HG02973 (cell line): ENCODE measurements around the gene ECEL1.
"Not testable (repeated sequence)": the region's sequence is repeated elsewhere in the genome, so short reads cannot be mapped to it uniquely, and the experiment has no call there.

Source experiments
- ATAC-seq: cut with Tn5 transposase; IDR thresholded peaks from one replicate; pipeline ENCODE4 v1.9.1; 2021; ENCODE audit warnings: moderate library complexity; ENCODE audit not compliant: unreplicated experiment

ECEL1 gene, protein sequence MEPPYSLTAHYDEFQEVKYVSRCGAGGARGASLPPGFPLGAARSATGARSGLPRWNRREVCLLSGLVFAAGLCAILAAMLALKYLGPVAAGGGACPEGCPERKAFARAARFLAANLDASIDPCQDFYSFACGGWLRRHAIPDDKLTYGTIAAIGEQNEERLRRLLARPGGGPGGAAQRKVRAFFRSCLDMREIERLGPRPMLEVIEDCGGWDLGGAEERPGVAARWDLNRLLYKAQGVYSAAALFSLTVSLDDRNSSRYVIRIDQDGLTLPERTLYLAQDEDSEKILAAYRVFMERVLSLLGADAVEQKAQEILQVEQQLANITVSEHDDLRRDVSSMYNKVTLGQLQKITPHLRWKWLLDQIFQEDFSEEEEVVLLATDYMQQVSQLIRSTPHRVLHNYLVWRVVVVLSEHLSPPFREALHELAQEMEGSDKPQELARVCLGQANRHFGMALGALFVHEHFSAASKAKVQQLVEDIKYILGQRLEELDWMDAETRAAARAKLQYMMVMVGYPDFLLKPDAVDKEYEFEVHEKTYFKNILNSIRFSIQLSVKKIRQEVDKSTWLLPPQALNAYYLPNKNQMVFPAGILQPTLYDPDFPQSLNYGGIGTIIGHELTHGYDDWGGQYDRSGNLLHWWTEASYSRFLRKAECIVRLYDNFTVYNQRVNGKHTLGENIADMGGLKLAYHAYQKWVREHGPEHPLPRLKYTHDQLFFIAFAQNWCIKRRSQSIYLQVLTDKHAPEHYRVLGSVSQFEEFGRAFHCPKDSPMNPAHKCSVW

DNA sequence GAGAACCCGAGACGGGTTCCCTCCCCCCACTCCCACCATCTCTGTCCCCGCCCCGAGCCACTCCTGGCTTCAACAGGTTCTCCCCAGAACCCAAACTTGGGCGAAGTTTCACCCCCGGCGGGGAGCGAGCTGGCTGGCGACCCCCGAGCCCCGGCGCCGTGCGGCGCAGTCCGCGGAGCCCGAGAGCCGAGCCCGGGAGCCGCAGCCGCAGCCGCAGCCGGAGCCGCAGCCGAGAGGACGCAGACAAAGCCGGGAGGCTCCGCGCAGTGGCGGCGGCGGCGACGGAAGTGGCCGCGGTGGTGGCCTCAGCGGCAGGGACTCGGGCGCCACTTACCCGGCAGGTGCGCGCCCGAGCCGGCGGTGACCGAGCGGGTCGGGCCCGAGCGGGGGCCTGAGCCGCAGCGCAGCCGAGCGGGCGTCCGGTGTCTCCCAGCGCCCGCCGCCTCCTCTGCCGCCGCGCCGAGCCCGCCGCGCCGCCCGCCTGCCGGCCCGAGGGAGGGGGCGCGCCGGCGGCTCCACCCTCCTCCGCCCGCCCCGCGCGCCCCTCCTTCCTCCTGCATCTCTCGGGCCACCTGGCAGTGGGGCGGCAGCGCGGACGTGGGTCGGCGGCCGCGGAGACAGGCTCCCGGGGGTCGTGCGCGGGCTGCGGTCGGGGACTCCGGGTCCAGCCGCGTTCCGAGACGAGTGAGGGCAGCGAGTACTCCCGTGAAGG lies at the start of gene ECEL1:
Gene ECEL1, minus strand, starts transcription at position 450 of the 712 bp plus-strand sequence. CDS start 1,181 bp downstream, outside the sequence.
- ATAC-seq: no peak

DNA sequence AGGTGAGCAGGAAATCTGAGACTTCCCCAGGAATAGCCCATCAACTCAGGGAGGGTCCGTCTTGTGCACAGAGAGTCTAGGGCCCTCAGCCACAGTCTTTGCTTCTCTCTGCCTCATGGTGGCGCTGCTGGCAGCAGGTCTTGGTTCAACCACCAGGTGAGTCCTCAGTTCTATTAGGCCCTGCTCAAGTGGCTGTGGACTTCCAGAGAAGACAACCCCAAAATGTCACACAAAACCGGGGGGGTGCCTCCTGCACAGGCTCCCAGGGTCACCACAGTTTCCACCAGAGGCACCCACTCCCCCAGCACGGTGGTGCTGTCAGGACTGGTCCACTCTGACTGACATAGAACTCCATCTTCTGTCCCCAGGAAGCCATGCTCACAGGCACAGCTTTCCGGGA lies 49.4 kb upstream of the ECEL1 start:
- no peak for ATAC-seq

DNA sequence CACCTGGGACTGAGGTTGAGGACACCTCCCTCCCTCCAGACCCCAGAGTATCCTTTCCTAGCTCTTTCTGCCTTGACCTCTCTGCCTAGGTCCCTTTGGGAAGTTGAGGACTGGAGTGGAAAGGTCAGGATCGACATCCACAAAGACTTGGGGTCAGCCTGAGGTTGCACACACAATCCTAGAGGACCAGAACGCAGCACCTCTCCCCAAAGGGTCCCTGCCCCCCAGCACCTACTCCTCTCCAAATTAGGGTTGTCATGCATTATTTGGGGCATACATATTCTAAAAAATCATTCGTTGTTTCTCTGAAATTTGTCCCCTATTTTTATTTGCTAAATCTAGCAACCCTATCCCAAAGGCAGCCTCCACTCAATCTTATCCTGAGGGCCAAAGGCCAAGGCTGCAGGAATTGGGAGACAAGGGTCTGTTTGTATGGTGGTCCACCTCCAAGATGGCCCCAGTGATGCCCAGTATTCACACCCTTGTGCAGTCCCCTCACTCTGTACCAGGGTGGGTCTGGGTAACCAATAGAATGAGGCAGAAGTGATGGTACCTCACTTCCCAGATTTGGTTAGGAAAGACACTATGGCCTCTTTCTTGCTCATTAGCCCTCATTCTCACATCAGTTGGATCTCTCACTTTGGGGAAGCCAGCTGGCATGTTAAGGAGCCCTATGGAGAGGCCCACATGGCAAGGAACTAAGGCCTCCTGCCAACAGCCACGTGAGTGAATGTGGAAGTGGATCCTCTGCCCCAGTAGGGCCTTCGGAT lies 48.3 kb upstream of the ECEL1 start:
- no peak for ATAC-seq

DNA sequence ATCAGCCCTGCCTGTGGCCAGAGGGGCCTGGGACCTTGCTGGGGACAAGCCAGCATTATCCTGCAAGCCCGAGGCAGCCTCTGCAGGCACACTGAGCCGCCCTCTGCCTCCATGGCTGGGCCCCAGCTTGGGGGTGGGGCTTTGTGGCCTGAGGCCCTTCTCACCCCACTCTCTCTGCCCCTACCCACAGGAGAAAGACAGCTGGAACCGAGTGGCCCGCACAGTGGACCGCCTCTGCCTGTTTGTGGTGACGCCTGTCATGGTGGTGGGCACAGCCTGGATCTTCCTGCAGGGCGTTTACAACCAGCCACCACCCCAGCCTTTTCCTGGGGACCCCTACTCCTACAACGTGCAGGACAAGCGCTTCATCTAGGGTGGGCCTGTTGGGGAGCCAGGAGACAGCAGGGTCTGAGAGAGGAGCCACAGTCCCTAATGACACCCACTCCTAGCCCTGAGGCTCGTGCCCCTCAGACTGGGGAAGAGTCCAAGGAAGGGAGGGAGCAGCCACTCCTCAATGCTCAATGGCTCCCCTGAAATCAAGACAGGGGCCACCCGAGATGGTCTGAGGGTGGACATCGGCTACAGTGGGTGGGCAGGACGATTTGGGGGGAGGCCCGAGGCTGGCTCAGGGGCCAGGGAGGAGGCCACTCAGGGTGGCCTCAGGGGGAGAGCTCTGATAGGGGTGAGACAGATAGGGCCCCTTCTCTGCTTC lies 47.5 kb upstream of the ECEL1 start:
- no peak for ATAC-seq

DNA sequence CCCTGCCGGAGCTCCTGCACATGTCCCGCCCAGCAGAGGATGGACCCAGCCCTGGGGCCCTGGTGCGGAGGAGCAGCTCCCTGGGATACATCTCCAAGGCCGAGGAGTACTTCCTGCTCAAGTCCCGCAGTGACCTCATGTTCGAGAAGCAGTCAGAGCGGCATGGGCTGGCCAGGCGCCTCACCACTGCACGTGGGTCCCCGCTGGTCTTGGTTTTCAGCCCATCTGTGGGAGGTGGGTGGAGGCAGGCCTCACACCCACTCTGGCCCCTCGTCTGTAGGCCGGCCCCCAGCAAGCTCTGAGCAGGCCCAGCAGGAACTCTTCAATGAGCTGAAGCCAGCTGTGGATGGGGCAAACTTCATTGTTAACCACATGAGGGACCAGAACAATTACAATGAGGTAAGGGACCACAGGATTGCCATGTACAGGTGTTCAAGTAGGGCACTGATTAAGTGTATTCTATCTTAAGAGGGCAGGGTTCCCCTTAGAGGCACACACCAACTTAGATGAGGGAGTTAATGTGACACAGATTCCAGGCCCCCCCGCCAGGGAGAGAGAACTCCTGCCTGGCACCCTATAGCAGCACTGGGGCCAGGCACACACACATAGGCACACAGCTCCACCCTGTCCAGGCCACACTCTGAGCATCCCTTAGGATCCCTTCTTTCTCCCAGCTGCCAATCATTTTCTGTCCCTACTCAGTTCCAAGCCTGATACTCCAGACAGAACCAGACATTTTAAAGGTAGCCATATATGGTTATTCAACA lies 46.5 kb upstream of the ECEL1 start:
- no peak for ATAC-seq

DNA sequence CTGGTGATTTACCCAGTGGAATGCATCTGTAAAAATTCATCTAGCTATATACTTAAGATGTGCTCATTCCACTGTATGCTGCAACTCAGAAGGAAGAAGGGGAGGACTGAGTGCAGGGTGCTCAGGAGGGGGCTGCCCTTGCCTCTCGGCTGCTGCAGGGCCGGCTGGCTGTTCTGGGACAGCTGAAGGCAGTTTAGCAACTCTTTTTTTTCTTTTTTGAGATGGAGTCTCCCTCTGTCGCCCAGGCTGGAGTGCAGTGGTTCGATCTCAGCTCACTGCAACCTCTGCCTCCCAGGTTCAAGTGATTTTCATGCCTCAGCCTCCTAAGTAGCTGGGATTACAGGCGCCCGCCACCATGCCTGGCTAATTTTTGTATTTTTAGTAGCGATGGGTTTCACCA lies 45.2 kb upstream of the ECEL1 start:
- ATAC-seq: not testable (repeated sequence)

DNA sequence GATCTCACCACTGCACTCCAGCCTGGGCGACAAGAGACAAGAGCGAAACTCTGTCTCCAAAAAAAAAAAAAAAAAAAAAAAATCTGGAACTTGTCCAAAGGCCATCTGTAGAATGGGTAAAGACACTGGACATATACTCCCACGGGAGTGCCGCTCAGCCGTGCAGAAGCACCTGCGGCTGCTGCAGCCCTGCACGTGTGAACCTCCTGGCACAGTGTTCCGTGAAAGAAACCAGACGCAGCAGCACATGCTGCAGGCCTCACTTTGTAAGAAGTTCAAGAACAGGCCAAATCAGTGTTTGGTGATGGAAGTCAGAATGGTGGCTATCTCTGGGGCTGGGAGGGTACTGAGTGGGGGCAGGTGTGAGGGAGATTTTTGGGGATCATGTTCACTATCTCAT lies 44.8 kb upstream of the ECEL1 start:
- no peak for ATAC-seq

DNA sequence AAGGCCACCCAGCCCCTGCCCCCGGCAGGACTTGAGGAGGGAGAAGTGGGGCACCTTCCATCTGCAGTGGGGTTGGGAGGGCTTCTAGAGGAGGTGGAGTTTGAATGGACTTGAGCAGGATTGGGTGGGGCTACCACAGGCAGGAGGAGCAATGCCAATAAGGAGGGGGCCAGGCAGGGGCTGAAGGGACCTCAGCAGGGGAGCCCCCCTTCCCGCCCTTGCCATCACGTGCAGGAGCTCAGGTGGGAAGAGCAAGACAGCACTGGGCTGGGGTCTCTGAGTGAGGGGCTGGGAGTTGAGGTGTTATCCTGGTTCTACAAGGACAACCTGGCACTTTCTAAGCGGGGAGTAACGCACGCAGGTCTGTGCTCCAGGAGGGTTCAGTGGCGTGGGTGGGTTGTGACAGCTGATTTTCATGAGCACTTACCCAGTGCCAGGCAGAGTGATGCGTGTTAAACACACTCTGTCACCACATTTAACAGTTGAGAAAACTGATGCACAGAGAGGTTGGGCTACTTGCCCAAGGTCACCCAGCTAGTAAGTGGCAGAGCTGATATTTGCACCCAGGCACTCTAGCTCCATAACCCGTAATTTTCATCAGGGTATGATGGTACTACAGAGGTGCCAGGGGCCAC lies 43.1 kb upstream of the ECEL1 start:
- ATAC-seq: no peak

DNA sequence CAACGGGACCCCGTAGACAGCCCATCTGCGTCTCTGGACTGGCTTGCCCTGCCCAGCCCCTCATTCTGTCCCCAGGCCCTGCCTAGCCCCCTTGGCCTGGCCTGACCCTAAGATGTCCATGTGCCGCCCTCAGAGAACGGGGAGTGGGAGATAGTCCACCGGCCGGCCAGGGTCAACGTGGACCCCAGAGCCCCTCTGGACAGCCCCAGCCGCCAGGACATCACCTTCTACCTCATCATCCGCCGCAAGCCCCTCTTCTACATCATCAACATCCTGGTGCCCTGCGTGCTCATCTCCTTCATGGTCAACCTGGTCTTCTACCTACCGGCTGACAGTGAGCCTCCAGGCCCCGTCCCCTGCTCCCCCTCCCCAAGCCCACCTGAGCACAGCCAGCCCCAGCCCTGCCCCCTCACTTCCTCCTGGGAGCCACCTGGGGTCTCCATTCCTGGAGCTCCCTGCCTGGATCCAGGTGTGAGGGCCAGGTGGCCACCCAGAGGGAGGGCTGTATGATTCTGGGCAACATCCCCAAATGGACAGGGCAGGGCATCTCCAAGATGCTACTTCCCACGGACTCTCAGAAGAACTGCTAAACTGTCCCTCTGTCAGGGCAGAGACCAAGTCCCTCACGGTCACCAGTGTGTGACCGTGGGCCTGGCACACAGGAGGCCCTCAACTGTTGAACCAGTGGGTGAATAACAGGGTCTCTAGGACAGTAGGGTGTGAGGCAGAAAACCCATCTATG lies 42.3 kb upstream of the ECEL1 start:
- ATAC-seq: no peak

DNA sequence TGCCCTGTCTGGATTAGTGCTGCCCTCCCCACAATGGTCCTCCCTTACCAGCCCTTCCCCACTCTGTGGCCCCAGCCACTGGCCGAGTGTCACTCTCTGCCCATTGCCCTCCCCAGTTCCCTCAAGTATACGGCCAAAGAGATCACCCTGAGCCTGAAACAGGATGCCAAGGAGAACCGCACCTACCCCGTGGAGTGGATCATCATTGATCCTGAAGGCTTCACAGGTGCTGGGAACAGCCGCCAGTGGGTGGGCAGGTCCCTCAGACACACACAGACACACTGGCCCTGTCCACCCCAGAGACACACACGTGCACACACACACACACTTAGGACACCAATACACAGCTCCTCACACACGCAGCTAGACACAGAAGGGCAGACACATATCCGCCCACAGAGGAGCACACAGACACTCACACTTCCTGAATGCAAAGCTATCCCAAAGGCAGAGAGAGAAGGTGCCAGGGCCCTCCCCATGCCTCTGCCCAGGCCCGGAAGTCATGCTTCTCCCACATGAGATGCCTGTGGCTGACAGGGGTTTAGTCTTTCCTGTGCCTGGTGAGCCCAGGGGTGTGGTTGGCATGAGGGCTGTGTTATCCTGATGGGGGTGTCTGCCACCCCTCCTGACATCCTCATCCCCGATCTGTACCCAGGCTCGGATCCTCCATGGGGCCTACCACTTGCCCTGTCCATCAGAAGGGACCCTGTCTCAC lies 41.3 kb upstream of the ECEL1 start:
- no peak for ATAC-seq

DNA sequence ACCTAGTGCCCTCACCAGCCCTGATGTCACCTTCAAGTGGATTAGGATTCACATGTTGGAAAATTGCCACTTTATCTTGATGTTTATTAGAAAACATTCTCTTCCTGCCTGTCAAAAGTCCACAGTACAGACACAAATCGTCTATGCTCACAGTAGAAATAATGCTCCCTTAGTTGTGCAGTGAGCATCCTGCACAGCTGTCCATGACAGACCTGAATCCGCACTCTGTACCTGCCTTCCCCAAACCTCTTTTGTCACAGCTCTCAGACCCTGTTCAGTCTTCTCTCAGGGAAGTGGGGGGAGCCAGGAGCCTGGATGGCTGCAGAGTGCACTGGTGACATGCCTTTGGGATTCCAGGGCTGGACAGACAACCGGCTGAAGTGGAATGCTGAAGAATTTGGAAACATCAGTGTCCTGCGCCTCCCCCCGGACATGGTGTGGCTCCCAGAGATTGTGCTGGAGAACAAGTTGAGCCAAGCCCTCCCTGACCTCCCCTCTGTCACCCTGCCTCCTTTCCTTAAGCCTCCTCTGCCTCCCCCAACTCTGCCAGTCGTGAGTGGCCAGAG lies 40.4 kb upstream of the ECEL1 start:
- no peak for ATAC-seq

DNA sequence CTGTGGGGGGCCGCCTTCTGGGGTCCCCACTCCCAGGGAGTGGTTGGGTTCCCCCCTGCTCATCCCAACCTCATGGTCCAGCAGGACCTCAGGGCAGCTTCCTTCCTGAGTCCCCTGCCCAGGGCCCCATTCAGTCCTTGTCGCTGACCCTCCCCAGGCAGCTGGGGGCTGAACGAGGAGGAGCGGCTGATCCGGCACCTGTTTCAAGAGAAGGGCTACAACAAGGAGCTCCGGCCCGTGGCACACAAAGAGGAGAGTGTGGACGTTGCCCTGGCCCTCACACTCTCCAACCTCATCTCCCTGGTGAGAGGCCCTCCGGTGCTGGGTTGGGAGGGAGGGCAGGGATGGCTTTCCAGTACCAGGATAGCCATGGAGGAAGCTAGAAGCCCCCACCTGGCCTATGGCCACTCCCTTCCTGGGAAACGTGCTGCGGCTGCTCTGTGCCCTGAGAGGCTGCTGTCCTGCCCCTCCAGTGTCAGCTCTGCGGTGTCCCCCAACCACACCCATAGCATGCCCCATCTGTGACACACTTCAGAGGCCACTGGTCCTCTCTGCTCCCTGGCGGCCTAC lies 38.8 kb upstream of the ECEL1 start:
- no peak for ATAC-seq

DNA sequence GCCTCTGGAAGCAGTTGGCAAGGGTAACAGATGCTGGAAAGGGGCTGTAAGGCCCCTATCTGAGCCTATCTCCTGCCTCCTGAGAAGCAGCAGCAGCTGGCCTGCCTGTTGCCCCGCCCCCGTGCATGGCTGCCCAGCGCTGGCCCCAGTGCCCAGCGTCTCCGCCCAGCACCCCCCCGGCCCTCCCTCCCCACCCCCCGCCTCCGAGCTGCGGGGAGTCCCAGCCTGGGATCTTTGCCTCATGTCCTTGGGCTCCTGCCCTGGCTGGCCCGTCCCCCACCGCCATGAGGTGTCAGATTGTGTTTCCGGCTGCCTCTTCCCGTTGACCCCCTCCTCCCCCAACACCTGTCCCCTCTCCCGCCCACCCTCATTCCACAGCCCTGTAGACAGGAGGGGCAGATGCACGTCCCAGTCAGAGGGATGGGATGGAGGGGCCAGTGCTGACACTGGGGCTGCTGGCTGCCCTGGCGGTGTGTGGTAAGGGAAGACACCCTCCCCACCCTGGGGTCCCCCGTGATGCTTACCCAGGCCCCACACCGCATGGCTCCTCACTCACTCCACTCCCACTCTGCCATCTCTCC lies 38.2 kb upstream of the ECEL1 start, which contains the start of gene CHRND:
Gene CHRND, plus strand, starts transcription at position 370 of the 581 bp plus-strand sequence. Its CDS starts 56 bp downstream, at position 426.
- no peak for ATAC-seq

DNA sequence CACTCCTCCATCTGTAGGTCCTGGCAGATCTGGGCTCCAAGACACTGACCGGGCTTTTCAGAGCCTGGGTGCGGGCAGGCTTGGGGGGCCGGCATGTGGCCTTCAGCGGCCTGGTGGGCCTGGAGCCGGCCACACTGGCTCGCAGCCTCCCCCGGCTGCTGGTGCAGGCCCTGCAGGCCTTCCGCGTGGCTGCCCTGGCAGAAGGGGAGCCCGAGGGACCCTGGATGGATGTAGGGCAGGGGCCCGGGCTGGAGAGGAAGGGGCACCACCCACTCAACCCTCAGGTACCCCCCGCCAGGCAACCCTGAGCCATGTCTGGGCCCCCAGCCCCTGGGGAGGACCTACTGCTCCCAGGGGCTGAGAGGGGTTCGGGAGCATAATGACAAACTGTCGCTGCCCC lies 37.6 kb upstream of the ECEL1 start:
- ATAC-seq: no peak

DNA sequence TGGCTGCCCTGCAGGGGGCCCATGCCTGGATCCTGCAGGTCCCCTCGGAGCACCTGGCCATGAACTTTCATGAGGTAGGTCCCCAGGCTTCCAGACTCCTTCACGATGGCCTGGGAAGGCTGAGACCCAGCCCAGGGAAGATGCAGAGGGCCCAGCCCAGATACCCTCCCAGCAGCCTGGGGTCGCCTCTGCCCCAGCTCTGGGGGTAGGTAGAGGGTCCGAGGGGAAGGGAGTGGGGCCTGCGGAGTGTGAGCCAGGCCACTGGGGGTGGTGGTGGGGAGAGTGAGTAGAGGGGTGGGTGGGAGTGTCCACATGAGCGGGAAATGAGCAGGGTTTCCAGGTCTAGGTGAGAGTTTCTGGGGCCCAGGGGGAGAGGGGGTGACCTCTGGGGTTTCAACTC lies 37.1 kb upstream of the ECEL1 start:
- ATAC-seq: no peak
